Activated CD4-positive, alpha-beta memory T cell treated with anti-CD3 and anti-CD28 coated beads, Interleukin-2, amount 10 ng/mL, durations not matched to agents 7 days and 5 days (primary cell): ENCODE measurements around the gene NRSN2. TPM values are rescaled to one million over a fixed set of nuclear protein-coding genes. Genes with fewer than 3 reads are reported as not detected.
A peak's percentile ranks its signal among the peaks of the same experiment; 100 is the strongest.
"Not testable (repeated sequence)": the region's sequence is repeated elsewhere in the genome, so short reads cannot be mapped to it uniquely, and the experiment has no call there.

Source experiments
- CTCF ChIA-PET: fragments of 350-600 bp; sonication (Branson Sonifier 250); formaldehyde crosslinking; loops from one replicate; lab custom pipeline; 2021; ENCODE audit warnings: antibody characterized with exemption, inconsistent platforms; lab: Charles Lee
- POLR2A ChIA-PET: fragments of 350-600 bp; sonication (Branson Sonifier 250); formaldehyde crosslinking; loops from one replicate; lab custom pipeline; 2021; ENCODE audit warnings: antibody characterized with exemption; lab: Charles Lee
- DNase-seq: peaks from one replicate; pipeline ENCODE4 v3.0.0-alpha.2; 2020
- H3K27ac Mint-ChIP-seq: one replicate; pipeline ENCODE4 v1.8.0; 2021; ENCODE audit warnings: mild to moderate bottlenecking, mixed read lengths
- H3K27me3 Mint-ChIP-seq: one replicate; pipeline ENCODE4 v1.8.0; 2021; ENCODE audit warnings: mixed read lengths
- H3K36me3 Mint-ChIP-seq: one replicate; pipeline ENCODE4 v1.8.0; 2021; ENCODE audit warnings: low read depth, mixed read lengths
- H3K4me1 Mint-ChIP-seq: one replicate; pipeline ENCODE4 v1.8.0; 2021; ENCODE audit warnings: mixed read lengths
- H3K4me3 Mint-ChIP-seq: one replicate; pipeline ENCODE4 v1.8.0; 2021; ENCODE audit warnings: mild to moderate bottlenecking, mixed read lengths
- H3K9me3 Mint-ChIP-seq: one replicate; pipeline ENCODE4 v1.8.0; 2021; ENCODE audit warnings: mixed read lengths
- total RNA-seq, 2 experiments: library from RNA; stranded (reverse); gene quantifications; one replicate each; pipeline ENCODE4 v1.2.3, GENCODE V29; 2021

The NRSN2 gene
- total RNA-seq, 2 experiments from 2014 or later = 1.8 to 2.7 TPM

DNA sequence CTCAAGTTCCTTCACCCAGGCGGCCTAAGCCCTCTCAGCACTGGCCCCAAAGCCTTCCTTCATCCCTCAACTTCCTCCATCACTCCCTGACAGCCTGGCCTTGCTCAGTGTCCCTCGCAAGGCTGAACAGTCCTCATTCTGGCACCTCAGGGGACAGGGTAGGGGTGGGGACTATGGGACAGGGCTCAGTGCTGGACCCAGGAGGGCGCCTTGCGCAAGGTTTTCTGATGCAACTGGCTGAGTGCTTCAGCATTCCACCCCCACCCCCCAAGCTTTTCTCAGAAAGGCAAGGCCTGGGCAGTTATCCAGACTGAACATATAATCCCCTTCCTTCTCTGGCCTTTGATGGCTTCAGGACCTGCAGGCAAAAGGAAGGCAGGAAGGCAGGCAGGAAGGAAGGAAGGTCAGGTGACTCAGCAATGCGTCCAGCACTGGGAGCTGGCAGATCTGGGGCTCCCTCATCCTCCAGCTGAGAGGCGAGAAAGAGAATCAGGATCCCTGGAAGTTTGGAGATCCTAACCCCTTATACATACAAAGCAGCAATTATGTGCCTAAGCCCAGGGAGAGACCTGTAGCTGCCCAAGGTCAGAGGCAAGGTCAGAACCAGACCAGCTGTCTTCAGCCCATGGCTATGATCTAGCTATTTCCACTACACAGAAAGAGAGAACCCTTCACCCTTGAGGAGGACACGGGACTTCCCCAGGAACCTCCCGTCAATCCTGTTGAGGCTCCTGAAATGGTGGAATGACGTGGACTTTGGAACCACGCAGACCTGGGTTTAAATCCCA is 25.0 kb downstream of the NRSN2 start:
- Mint-ChIP-seq H3K27ac (peak overlapping the region; percentile 19), H3K4me3 (no peak overlapping the region), H3K9me3 (no peaks in the 10 kb centered on the region), H3K4me1 (peaks cover 44% of the 10 kb centered on the region), H3K36me3 (no peaks in the 10 kb centered on the region), H3K27me3 (peaks cover 3% of the 10 kb centered on the region)
- no peak for DNase-seq
- ChIA-PET CTCF (interaction anchor here (1.1 to 1.9 kb wide), 2 partner anchors 9 to 60 kb away, joined by 3 to 5 read pairs; partner anchors contain the start of gene TRIB3), POLR2A (interaction anchor here (1.0 to 3.1 kb wide), 4 partner anchors 9 to 37 kb away, joined by 3 to 24 read pairs (median 4); partner anchors contain the start of gene TRIB3)

DNA sequence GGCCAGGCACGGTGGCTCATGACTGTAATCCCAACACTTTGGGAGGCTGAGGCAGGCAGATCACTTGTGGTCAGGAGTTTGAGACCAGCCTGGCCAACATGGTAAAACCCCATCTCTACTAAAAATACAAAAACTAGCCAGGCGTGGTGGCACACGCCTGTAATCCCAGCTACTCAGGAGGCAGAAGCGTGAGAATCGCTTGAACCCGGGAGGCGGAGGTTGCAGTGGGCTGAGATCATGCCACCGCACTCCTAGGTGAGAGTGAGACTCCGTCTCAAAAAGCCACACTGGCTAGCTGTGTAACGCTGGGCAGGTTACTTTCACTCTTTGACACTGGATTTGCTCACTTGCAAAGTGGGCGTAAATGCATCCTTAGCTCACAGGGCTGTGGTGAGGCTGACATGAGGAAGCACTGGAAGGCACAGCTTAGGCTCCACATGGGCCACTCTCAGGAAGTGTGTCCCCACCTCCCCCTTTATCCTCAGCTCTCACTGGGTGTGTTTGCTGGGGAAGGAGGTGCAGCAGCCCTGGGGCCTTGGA is 25.7 kb downstream of the NRSN2 start:
- POLR2A ChIA-PET = interaction anchor here (0.8 to 3.1 kb wide), 5 partner anchors 8 to 66 kb away, joined by 3 to 24 read pairs (median 4); partner anchors contain the start of gene TRIB3

DNA sequence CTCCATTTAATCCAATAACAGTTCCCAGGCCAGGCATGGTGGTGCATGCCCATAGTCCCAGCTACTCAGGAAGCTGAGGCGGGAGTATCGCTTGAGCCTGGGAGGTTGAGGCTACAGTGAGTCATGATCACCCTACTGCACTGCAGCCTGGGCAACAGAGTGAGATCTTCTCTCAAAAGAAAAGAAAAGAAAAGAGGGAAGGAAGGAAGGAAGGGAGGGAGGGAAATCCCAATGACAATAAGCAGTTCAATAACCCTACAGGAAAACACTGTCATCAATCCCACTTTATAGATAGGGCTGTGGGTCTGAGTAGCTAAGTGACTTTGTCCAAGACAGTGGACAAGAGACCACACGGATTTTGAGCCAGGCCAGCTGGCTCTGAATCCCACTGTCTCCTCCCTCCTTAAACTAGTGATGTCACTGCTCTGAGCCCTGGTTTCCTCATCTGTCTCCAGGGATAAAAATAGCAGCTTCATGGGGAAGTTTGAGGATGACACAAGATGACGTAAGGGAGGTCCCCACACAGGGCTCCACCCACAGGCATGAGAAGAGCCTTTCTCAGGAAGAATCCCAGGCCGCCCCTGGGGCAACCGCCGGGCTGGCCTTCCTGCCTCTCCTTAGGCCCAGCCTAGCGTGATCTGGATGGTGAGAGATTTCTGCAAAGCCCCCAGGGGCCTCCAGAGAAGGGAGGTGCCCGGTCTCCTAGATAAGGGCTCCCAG is 26.4 kb downstream of the NRSN2 start:
- peaks cover 2% of the 10 kb centered on the region for H3K27me3 Mint-ChIP-seq
- CTCF ChIA-PET = interaction anchor here (1.1 kb wide), 1 partner anchor 58 kb away, joined by 3 read pairs; no protein-coding TSS in a partner anchor
- H3K36me3 Mint-ChIP-seq = no peaks in the 10 kb centered on the region
- no peaks in the 10 kb centered on the region for H3K9me3 Mint-ChIP-seq
- no peak for DNase-seq
- POLR2A ChIA-PET = interaction anchor here (0.8 to 3.1 kb wide), 3 partner anchors 8 to 65 kb away, joined by 3 to 24 read pairs (median 3); partner anchors contain the start of gene TRIB3
- H3K4me1 Mint-ChIP-seq = peaks cover 37% of the 10 kb centered on the region
- no peak overlapping the region for H3K4me3 Mint-ChIP-seq
- H3K27ac Mint-ChIP-seq = no peak overlapping the region

More for the DNA sequence above, 25.7 kb downstream of the NRSN2 start:
- H3K9me3 Mint-ChIP-seq, DNase-seq, H3K27ac Mint-ChIP-seq, H3K27me3 Mint-ChIP-seq, H3K36me3 Mint-ChIP-seq, H3K4me3 Mint-ChIP-seq: not testable (repeated sequence)
- CTCF ChIA-PET = interaction anchor here (1.1 to 1.9 kb wide), 2 partner anchors 8 to 59 kb away, joined by 3 to 5 read pairs; partner anchors contain the start of gene TRIB3
- peaks cover 39% of the 10 kb centered on the region for H3K4me1 Mint-ChIP-seq

DNA sequence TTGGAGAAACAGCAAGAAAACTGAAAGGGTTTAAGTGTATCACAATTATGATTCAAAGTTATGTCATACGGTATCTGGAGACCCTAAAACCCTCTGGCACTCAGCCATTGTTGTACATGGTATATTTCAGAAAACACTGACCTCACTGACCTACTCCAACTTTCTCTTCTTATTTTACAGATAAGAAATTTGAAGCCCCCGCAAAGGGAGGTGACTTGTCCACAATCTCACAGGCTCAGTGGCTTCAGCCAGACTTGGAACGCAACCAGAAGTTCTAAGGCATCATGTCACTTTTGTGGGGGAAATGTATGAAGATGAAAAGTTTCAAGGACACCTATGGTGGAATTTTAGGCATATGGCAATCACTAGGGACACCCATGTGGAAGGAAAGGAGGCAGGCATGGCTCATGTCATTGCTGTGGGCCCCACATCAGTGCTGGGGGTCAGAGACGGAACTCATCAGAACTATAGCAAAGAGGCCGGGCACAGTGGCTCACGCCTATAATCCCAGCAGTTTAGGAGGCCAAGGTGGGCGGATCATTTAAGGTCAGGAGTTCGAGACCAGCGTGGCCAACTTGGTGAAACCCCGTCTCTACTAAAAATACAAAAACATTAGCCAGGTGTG is 28.5 kb downstream of the NRSN2 start:
- H3K9me3 Mint-ChIP-seq = no peaks in the 10 kb centered on the region

DNA sequence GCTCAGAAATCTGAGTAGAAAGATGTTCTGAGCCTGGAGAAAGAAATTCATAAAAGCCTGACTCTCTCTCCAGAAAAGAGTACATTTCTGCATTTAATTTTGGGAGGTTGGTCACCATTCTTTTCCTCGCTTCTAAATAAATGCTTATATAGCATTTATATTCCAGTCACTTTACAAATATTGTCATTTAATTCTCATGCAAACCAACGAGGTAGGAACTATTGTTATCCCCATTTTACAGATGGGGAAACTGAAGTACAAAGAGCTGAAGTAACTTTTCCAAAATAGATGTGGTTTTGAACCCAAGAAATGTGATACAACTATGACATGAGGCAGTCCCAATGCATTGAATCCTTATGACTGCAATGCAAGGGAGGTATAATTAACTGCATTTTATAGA is 29.2 kb downstream of the NRSN2 start:
- DNase-seq = no peak
- no peaks in the 10 kb centered on the region for H3K9me3 Mint-ChIP-seq
- H3K36me3 Mint-ChIP-seq = no peaks in the 10 kb centered on the region
- no peaks in the 10 kb centered on the region for H3K27me3 Mint-ChIP-seq
- no peak overlapping the region for H3K4me3 Mint-ChIP-seq
- H3K27ac Mint-ChIP-seq = no peak overlapping the region
- POLR2A ChIA-PET = no interaction called here
- peaks cover 29% of the 10 kb centered on the region for H3K4me1 Mint-ChIP-seq
- CTCF ChIA-PET = no interaction called here

More for the DNA sequence above, 28.5 kb downstream of the NRSN2 start:
- CTCF ChIA-PET = no interaction called here
- Mint-ChIP-seq H3K27me3 (no peaks in the 10 kb centered on the region), H3K4me1 (peaks cover 32% of the 10 kb centered on the region), H3K4me3 (no peak overlapping the region), H3K27ac (no peak overlapping the region), H3K36me3 (no peaks in the 10 kb centered on the region)
- POLR2A ChIA-PET = no interaction called here
- DNase-seq = no peak

DNA sequence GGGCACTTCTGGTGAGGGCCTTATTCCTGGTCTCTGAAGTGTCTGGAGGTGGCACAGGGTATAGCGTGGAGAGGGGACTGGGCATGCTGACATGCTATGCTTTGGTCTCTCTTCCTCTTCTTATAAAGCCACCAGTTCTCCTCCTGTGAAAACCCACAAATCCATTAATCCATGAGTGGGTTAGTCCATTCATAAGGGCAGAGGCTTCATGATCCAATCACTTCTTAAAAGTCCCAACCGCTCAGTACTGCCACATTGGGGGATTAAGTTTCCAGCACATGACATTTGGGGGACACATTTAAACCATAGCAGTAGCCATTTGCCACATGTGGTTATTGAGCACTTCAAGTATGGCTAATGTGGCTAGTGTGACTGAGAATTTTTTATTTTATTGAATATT is 29.8 kb downstream of the NRSN2 start:
- no peaks in the 10 kb centered on the region for H3K9me3 Mint-ChIP-seq
- H3K27ac Mint-ChIP-seq = no peak overlapping the region
- POLR2A ChIA-PET = no interaction called here
- CTCF ChIA-PET = no interaction called here
- H3K4me1 Mint-ChIP-seq = peaks cover 22% of the 10 kb centered on the region
- no peak for DNase-seq
- H3K36me3 Mint-ChIP-seq = no peaks in the 10 kb centered on the region
- no peaks in the 10 kb centered on the region for H3K27me3 Mint-ChIP-seq
- H3K4me3 Mint-ChIP-seq = no peak overlapping the region

DNA sequence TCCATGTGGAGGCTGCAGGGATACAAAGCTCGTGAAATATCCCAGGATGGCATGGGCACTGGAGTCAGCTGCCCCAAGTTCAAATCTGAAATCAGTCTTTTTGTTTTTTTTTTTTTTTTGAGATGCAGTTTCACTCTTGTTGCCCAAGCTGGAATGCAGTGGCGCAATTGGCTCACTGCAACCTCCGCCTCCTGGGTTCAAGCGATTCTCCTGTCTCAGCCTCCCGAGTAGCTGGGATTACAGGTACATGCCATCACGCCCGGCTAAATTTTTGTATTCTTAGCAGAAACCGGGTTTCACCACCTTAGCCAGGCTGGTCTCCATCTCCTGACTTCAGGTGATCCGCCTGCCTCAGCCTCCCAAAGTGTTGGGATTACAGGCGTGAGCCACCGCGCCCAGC is 30.7 kb downstream of the NRSN2 start:
- peaks cover 20% of the 10 kb centered on the region for H3K4me1 Mint-ChIP-seq
- POLR2A ChIA-PET = interaction anchor here (1.6 kb wide), 1 partner anchor 30 kb away, joined by 4 read pairs; no protein-coding TSS in a partner anchor
- H3K36me3 Mint-ChIP-seq, H3K4me3 Mint-ChIP-seq, H3K9me3 Mint-ChIP-seq, DNase-seq, H3K27me3 Mint-ChIP-seq, H3K27ac Mint-ChIP-seq: not testable (repeated sequence)
- CTCF ChIA-PET = interaction anchor here (1.0 kb wide), 1 partner anchor 11 kb away, joined by 3 read pairs; no protein-coding TSS in a partner anchor

DNA sequence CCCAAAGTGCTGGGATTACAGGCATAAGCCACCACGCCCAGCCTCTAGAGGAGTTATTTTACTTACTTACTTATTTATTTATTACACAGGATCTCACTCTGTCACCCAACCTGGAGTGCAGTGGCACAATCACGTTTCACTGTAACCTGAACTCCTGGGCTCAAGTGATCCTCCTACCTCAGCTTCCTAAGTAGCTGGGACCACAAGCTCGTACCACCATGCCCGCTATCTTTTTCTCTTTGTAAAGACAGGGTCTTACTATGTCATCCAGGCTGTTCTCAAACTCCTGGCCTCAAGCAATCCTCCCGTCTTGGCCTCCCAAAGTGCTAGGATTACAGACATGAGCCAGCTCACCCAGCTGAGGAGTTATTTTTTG is 32.0 kb downstream of the NRSN2 start:
- peak overlapping the region; percentile 84 for H3K4me3 Mint-ChIP-seq

DNA sequence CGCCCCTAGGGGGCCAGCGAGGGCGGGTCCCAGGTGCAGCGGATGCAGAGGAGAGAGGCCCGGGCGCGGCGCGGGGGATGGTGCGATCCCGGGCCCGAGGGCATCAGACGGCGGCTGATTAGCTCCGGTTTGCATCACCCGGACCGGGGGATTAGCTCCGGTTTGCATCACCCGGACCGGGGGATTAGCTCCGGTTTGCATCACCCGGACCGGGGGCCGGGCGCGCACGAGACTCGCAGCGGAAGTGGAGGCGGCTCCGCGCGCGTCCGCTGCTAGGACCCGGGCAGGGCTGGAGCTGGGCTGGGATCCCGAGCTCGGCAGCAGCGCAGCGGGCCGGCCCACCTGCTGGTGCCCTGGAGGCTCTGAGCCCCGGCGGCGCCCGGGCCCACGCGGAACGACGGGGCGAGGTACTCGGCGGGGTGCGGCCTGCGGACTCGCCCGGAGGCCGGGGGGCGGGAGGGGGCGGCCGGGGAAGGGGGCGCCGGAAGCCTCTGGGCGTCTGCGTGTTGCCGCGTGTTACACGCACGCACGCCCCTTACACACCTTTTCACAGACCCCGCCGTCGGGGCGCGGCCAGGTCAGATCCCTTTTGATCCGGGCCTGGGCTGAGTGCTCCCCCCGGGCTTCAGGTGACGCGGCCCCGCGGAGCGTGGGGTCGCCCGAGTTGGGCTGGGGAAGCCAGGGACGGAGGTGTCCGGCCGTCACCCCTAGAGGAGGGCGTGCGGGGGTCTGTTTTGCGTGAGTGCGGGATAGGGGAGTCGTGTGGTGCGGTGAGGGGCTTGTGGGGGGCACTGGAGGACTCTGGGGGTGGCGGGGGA is 34.1 kb downstream of the NRSN2 start:
- CTCF ChIA-PET = interaction anchor here (0.6 to 1.7 kb wide), 11 partner anchors 9 to 163 kb away, joined by 3 to 11 read pairs (median 4); partner anchors contain the start of gene CSNK2A1
- Mint-ChIP-seq H3K27ac (peak overlapping the region; percentile 91), H3K9me3 (no peaks in the 10 kb centered on the region), H3K36me3 (peaks cover 10% of the 10 kb centered on the region), H3K4me3 (peak overlapping the region; percentile 84), H3K27me3 (no peaks in the 10 kb centered on the region), H3K4me1 (peaks cover 20% of the 10 kb centered on the region)
- POLR2A ChIA-PET = interaction anchor here (0.8 to 4.1 kb wide), 11 partner anchors 9 to 163 kb away, joined by 3 to 24 read pairs (median 7); partner anchors contain the start of genes CSNK2A1, RBCK1 and TBC1D20
- peak; percentile 72 for DNase-seq

More for the DNA sequence above, 32.0 kb downstream of the NRSN2 start:
- Mint-ChIP-seq H3K4me1 (peaks cover 15% of the 10 kb centered on the region), H3K9me3 (no peaks in the 10 kb centered on the region), H3K27me3 (no peaks in the 10 kb centered on the region), H3K27ac (no peak overlapping the region), H3K36me3 (peaks cover 2% of the 10 kb centered on the region)
- CTCF ChIA-PET = no interaction called here
- no peak for DNase-seq
- POLR2A ChIA-PET = interaction anchor here (1.1 to 4.1 kb wide), 3 partner anchors 7 to 29 kb away, joined by 3 to 24 read pairs (median 4); no protein-coding TSS in a partner anchor

DNA sequence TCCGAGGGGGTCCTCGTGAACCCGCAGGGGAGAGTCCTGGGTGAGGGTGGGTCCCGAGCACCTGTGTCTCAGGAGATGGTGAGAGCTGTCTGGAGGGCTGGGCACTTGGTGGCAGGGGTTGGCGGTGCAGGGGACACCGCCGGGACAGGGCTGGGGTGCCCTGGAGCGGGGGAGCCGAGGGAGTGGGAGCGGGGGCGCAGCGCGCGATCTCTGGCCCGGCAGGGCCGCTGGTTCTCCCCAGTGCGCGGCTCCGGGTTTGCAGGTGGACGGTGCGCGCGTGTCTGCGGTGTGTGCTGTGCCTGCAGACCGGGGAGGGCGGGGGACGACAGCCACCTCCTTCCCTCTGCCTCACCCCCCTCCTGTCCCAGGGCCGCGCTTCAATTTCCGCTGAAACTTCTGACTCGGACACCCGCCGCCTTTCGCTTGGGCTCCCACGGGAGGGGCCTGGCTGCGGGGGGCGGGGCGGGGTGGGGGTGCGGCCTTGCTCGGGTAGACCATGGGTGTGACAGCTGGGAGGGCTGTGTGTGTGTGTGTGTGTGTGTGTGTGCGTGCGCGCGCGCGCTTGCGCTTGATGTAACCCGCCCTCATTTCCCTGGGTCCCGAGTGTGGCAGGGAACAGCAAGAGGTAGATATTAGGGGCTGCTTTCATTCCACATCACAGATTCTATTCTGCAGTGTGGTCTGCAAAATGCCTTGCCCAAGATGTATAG is 34.8 kb downstream of the NRSN2 start:
- ChIA-PET POLR2A (interaction anchor here (0.9 to 4.1 kb wide), 11 partner anchors 9 to 163 kb away, joined by 3 to 24 read pairs (median 6); partner anchors contain the start of genes CSNK2A1 and TBC1D20), CTCF (interaction anchor here (0.9 kb wide), 1 partner anchor 50 kb away, joined by 4 read pairs; no protein-coding TSS in a partner anchor)
- Mint-ChIP-seq H3K36me3 (peaks cover 13% of the 10 kb centered on the region), H3K9me3 (no peaks in the 10 kb centered on the region), H3K4me1 (peaks cover 20% of the 10 kb centered on the region), H3K4me3 (peak overlapping the region; percentile 77), H3K27me3 (no peaks in the 10 kb centered on the region), H3K27ac (peak overlapping the region; percentile 76)
- peak; percentile 88 for DNase-seq
